ENCODE measurements around the gene MEGF11.
"Not testable (repeated sequence)": the region's sequence is repeated elsewhere in the genome, so short reads cannot be mapped to it uniquely, and the experiment has no call there.

DNA sequence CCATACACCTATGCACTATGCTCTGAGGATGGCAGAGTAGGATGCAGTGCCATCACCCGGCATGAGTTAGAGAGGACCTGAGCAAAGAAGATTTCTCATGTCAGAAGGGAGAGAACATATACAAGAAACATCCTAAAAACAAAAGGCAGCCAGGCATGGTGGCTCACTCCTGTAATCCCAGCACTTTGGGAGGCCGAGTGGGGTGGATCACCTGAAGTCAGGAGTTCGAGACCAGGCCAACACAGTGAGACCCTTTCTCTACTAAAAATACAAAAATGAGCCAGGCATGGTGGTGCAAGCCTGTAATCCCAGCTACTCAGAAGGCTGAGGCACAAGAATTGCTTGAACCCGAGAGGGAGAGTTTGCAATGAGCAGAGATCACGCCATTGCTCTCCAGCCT, 7.7 kb downstream of the MEGF11 start:
- not testable (repeated sequence) for TF ChIP-seq ZNF830 (tag by site-specific recombination; IDR thresholded peaks at IDR 0.05; ENCODE audit: low read depth); MZF1 (tag by site-specific recombination; IDR thresholded peaks at IDR 0.05; ENCODE audit: borderline replicate concordance); BCL11A (tag by site-specific recombination; IDR thresholded peaks at IDR 0.05; ENCODE audit: low read depth); ZBTB1 (tag by site-specific recombination; IDR thresholded peaks at IDR 0.05); ZNF155 (tag by site-specific recombination; IDR thresholded peaks at IDR 0.05); ZNF391 (tag by site-specific recombination; IDR thresholded peaks at IDR 0.05; ENCODE audit: borderline replicate concordance, low read depth); ZNF544 (tag by site-specific recombination; IDR thresholded peaks at IDR 0.05); IKZF3 (tag by site-specific recombination; IDR thresholded peaks at IDR 0.05); ZNF548 (tag by site-specific recombination; IDR thresholded peaks at IDR 0.05); ZNF140 (tag by site-specific recombination; IDR thresholded peaks at IDR 0.05)
- TF ChIP-seq, protein P1, sequence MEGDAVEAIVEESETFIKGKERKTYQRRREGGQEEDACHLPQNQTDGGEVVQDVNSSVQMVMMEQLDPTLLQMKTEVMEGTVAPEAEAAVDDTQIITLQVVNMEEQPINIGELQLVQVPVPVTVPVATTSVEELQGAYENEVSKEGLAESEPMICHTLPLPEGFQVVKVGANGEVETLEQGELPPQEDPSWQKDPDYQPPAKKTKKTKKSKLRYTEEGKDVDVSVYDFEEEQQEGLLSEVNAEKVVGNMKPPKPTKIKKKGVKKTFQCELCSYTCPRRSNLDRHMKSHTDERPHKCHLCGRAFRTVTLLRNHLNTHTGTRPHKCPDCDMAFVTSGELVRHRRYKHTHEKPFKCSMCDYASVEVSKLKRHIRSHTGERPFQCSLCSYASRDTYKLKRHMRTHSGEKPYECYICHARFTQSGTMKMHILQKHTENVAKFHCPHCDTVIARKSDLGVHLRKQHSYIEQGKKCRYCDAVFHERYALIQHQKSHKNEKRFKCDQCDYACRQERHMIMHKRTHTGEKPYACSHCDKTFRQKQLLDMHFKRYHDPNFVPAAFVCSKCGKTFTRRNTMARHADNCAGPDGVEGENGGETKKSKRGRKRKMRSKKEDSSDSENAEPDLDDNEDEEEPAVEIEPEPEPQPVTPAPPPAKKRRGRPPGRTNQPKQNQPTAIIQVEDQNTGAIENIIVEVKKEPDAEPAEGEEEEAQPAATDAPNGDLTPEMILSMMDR (tag by site-specific recombination; IDR thresholded peaks at IDR 0.05), result not testable (repeated sequence)
- TF ChIP-seq, protein P2, sequence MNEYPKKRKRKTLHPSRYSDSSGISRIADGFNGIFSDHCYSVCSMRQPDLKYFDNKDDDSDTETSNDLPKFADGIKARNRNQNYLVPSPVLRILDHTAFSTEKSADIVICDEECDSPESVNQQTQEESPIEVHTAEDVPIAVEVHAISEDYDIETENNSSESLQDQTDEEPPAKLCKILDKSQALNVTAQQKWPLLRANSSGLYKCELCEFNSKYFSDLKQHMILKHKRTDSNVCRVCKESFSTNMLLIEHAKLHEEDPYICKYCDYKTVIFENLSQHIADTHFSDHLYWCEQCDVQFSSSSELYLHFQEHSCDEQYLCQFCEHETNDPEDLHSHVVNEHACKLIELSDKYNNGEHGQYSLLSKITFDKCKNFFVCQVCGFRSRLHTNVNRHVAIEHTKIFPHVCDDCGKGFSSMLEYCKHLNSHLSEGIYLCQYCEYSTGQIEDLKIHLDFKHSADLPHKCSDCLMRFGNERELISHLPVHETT (tag by site-specific recombination; IDR thresholded peaks at IDR 0.05), result not testable (repeated sequence)
- TF ChIP-seq, protein P3, sequence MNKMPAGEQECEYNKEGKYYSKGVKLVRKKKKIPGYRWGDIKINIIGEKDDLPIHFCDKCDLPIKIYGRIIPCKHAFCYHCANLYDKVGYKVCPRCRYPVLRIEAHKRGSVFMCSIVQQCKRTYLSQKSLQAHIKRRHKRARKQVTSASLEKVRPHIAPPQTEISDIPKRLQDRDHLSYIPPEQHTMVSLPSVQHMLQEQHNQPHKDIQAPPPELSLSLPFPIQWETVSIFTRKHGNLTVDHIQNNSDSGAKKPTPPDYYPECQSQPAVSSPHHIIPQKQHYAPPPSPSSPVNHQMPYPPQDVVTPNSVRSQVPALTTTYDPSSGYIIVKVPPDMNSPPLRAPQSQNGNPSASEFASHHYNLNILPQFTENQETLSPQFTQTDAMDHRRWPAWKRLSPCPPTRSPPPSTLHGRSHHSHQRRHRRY (tag by site-specific recombination; IDR thresholded peaks at IDR 0.05), result not testable (repeated sequence)
